ENCODE results near the gene GARIN5A. TPM values are rescaled to one million over a fixed set of nuclear protein-coding genes. Genes with fewer than 3 reads are reported as not detected.
A peak's percentile ranks its signal among the peaks of the same experiment; 100 is the strongest.

The GARIN5A gene
- total and polyA plus RNA-seq, 7 donors: 1.2 to 5.3 (median 2.7) TPM

DNA sequence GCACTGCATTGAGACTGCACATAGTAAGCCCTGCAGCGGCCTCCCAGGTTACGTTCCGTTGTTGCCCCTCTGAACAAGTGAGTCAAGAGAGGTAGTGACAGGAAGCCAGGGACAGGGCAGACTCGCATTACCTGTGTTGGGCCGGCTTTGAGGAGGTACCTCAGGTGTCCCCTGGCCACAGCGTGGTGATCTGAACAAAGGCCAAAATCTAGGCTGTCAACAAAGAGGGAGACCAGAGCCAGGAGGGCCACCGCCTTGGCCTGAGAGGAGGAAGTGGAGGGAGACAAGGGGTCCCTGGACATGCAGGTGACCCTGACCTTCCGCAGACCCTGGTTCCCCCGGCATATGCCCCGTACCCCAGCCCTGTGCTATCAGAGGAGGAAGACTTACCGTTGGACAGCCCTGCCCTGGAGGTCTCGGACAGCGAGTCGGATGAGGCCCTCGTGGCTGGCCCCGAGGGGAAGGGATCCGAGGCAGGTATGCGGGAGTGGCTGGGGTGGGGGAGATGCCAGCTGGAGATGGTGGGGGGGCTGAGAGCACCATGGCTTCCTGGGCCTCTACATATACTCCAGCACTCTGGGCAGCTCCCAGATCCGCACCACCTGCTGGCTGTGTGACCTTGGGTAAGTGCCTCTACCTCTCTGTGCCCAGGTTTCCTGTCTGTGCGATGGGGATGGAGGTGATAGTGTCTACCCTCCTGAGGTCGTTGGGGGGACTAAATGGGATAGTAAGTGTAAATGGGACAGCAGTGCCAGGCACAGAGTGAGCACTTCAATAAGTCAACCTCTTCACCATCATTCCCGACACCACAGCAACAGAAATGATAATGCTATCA is 53.2 kb downstream of the GARIN5A start:
- intact Hi-C loops (cut with DNase I): no loop called here
- Histone ChIP-seq H3K27ac (no peak overlapping the region), H3K9me3 (no peaks in the 10 kb centered on the region), H3K27me3 (ENCODE audit: insufficient read depth in 3 of 3, low read length in 2 of 3) (peaks cover 0 to 24% (median 9%) of the 10 kb centered on the region in 3 donors), H3K4me1 (peaks cover 9% of the 10 kb centered on the region), H3K4me3 (no peak overlapping the region), H3K36me3 (ENCODE audit: insufficient read depth in 1 of 2, low read depth in 1 of 2) (no peaks in the 10 kb centered on the region)
- TF ChIP-seq, protein P1, sequence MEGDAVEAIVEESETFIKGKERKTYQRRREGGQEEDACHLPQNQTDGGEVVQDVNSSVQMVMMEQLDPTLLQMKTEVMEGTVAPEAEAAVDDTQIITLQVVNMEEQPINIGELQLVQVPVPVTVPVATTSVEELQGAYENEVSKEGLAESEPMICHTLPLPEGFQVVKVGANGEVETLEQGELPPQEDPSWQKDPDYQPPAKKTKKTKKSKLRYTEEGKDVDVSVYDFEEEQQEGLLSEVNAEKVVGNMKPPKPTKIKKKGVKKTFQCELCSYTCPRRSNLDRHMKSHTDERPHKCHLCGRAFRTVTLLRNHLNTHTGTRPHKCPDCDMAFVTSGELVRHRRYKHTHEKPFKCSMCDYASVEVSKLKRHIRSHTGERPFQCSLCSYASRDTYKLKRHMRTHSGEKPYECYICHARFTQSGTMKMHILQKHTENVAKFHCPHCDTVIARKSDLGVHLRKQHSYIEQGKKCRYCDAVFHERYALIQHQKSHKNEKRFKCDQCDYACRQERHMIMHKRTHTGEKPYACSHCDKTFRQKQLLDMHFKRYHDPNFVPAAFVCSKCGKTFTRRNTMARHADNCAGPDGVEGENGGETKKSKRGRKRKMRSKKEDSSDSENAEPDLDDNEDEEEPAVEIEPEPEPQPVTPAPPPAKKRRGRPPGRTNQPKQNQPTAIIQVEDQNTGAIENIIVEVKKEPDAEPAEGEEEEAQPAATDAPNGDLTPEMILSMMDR (IDR thresholded peaks at IDR 0.05): no peak
- no peak for ATAC-seq
- 80 to 82% (median 81%) methylated on average over 22 of the region's 22 CpGs for WGBS, 3 donors
- DNase-seq: peak in 1 of 2 donors; percentile 36

DNA sequence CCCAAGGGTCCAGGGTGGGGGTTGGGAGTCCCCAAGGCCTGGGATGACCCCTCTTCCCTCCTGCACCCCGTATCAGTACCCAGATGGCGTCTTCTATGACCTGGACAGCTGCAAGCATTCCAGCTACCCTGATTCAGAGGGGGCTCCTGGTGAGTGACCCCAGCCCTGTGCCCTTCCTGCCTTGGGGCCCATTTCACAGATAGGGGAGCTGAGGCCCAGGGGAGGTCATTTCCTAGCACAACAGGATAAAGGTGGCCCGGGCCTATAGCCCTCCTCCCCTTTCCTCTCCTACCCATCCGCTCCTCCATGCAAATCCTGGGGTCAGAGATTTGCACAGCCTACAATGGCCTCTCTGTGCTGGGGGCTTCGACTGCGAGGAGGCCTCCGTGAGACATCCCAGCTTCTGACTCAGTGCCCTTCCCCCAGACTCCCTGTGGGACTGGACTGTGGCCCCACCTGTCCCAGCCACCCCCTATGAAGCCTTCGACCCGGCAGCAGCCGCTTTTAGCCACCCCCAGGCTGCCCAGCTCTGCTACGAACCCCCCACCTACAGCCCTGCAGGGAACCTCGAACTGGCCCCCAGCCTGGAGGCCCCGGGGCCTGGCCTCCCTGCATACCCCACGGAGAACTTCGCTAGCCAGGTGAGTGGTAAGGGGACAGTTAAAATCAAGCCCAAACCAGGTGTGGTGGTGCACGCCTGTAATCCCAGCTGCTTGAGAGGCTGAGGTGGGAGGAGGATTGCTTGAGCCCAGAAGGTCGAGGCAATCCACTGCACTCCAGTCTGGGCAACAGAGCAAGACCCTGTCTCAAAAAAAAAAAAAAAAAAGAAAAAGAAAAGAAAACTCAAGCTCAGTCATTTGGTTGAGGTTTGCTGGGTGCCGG is 54.0 kb downstream of the GARIN5A start:
- Histone ChIP-seq H3K27ac (no peak overlapping the region), H3K4me3 (no peak overlapping the region), H3K27me3 (ENCODE audit: insufficient read depth in 3 of 3, low read length in 2 of 3) (peaks cover 0 to 24% (median 9%) of the 10 kb centered on the region in 3 donors), H3K9me3 (no peaks in the 10 kb centered on the region), H3K4me1 (peaks cover 7% of the 10 kb centered on the region), H3K36me3 (ENCODE audit: insufficient read depth in 1 of 2, low read depth in 1 of 2) (no peaks in the 10 kb centered on the region)
- TF ChIP-seq, protein P1 (IDR thresholded peaks at IDR 0.05): no peak
- DNase-seq (peak in 1 of 2 donors; percentile 31), ATAC-seq (no peak)
- intact Hi-C loops (cut with DNase I): no loop called here
- 78 to 83% (median 79%) methylated on average over 18 of the region's 18 CpGs for WGBS, 3 donors

DNA sequence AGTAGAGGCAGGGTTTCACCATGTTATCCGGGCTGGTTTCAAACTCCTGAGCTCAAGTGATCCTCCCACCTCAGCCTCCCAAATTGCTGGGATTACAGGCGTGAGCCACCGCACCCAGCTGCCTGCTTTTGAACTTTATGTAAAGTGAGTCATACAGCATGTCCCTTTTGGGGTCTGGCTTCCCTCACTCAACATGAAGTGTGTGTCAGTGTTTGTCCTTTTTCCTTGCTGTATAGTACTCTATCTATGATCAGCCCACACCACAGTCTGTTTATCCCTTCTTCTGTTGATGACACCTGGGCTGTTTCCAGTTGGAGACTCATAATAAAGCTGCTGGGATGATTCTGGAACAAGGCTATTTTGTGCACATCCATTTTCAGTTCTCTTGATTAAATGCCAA is 55.8 kb downstream of the GARIN5A start:
- Histone ChIP-seq H3K9me3 (no peaks in the 10 kb centered on the region), H3K27me3 (ENCODE audit: insufficient read depth in 3 of 3, low read length in 2 of 3) (peaks cover 0 to 24% (median 9%) of the 10 kb centered on the region in 3 donors), H3K4me3 (no peak overlapping the region), H3K36me3 (ENCODE audit: insufficient read depth in 1 of 2, low read depth in 1 of 2) (no peaks in the 10 kb centered on the region), H3K4me1 (peaks cover 7% of the 10 kb centered on the region), H3K27ac (no peak overlapping the region)
- intact Hi-C loops (cut with DNase I): no loop called here
- ATAC-seq: no peak
- TF ChIP-seq, protein P1 (IDR thresholded peaks at IDR 0.05): no peak
- WGBS, 3 donors: 64 to 81% (median 65%) methylated on average over 3 of the region's 3 CpGs
- no peak for DNase-seq

DNA sequence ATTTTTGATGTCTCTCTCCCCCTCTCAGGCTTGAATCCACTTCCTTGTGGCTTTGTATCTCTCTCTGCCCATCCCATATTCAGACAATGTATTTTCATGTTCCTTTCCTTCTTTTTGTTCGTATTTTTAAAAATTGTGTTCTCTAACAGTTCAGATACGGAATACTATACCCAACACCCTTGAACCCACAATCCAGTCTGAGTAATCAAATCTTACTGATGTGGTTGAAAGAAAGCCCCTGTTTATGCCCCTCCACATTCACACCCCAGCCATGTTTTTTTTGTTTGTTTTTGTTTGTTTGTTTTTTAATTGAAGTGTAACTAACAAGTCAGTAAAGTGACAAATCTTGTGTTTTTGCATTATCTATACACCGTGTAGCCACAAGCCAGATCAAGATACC is 56.5 kb downstream of the GARIN5A start:
- intact Hi-C loops (cut with DNase I): no loop called here
- 44 to 60% (median 47%) methylated on average over 3 of the region's 3 CpGs for WGBS, 3 donors

More for the DNA sequence above, 56.5 kb downstream of the GARIN5A start:
- TF ChIP-seq, protein P1 (IDR thresholded peaks at IDR 0.05): no peak
- peaks cover 7% of the 10 kb centered on the region for H3K4me1 ChIP-seq
- H3K27me3 ChIP-seq (ENCODE audit: insufficient read depth in 3 of 3, low read length in 2 of 3): peaks cover 0 to 24% (median 9%) of the 10 kb centered on the region in 3 donors
- H3K36me3 ChIP-seq (ENCODE audit: insufficient read depth in 1 of 2, low read depth in 1 of 2): no peaks in the 10 kb centered on the region
- no peak overlapping the region for H3K27ac ChIP-seq
- no peak overlapping the region for H3K4me3 ChIP-seq
- no peaks in the 10 kb centered on the region for H3K9me3 ChIP-seq
- no peak for DNase-seq
- ATAC-seq: no peak

All from psoas muscle (tissue), 8 donors.